ENCODE data around the gene SDR42E2. TPM values are rescaled to one million over a fixed set of nuclear protein-coding genes. Genes with fewer than 3 reads are reported as not detected.

The SDR42E2 gene
- total and polyA plus RNA-seq, 2 of the 8 experiments (the other 6 are each of a cell fraction or from before 2014, with no cell fraction given) = 0.08 TPM; not detected in 1

GRCh38 chr16:22198547-22199293, 36.4 kb downstream of the SDR42E2 start:
- Histone ChIP-seq H3K18ac (ENCODE audit: extremely low read depth, low read length) (no peak overlapping the region), H4K8ac (ENCODE audit: extremely low read depth, insufficient read depth, low read length) (no peak overlapping the region), H3K36me3 (ENCODE audit: control insufficient read depth in 2 of 4, insufficient read depth in 4 of 4, low read length in 3 of 4) (no peaks in the 10 kb centered on the region), H4K91ac (replicated peaks; ENCODE audit: insufficient read length, low read length) (no peak overlapping the region), H2BK20ac (ENCODE audit: low read length) (no peak overlapping the region), H3K27me3 (replicated peaks in 1 of 4; ENCODE audit: control insufficient read depth in 3 of 4, extremely low read depth in 1 of 4, insufficient read depth in 3 of 4, low read length in 3 of 4) (no peaks in the 10 kb centered on the region), H3K79me1 (ENCODE audit: low read depth, low read length) (no peaks in the 10 kb centered on the region), H3K23me2 (ENCODE audit: low read depth, low read length) (no peaks in the 10 kb centered on the region), H2BK12ac (ENCODE audit: low read depth, low read length) (no peak overlapping the region), H3K4me3 (ENCODE audit: extremely low read depth in 1 of 4, insufficient read depth in 2 of 4, low read depth in 3 of 4, low read length in 4 of 4) (no peak overlapping the region), H3K56ac (replicated peaks; ENCODE audit: insufficient read length, low read depth, low read length) (no peak overlapping the region), H4K5ac (ENCODE audit: insufficient read length, low read depth, low read length) (no peak overlapping the region), H3K27ac (ENCODE audit: low read depth, low read length) (no peak overlapping the region), H3K4me1 (replicated peaks in 1 of 4; ENCODE audit: control insufficient read depth in 3 of 4, insufficient read depth in 4 of 4, low read length in 3 of 4) (no peaks in the 10 kb centered on the region; a peak in 3 of 7 replicates), H3K4me2 (ENCODE audit: insufficient read depth in 1 of 2, low read depth in 2 of 2, low read length in 2 of 2) (no peak overlapping the region), H2BK5ac (ENCODE audit: low read depth, low read length) (no peak overlapping the region), H3K14ac (ENCODE audit: insufficient read length) (no peak overlapping the region), H2BK120ac (replicated peaks; ENCODE audit: low read depth, low read length) (no peak overlapping the region), H3K79me2 (ENCODE audit: control insufficient read depth in 1 of 2, insufficient read depth in 2 of 2, low read length in 2 of 2) (no peaks in the 10 kb centered on the region), H3K23ac (ENCODE audit: insufficient read length) (no peak overlapping the region), H3K9me3 (ENCODE audit: insufficient read depth in 2 of 2, low read depth in 1 of 2, low read length in 1 of 2) (no peaks in the 10 kb centered on the region), H3K4ac (replicated peaks; ENCODE audit: insufficient read length, low read depth, low read length) (no peak overlapping the region), H2AK5ac (ENCODE audit: low read depth, low read length) (no peak overlapping the region), H4K20me1 (replicated peaks in 1 of 2; ENCODE audit: control insufficient read depth in 1 of 2, insufficient read depth in 2 of 2, low read length in 2 of 2) (no peaks in the 10 kb centered on the region), H2AFZ (ENCODE audit: low read length) (no peak overlapping the region), H3K9ac (replicated peaks in 1 of 4; ENCODE audit: extremely low read depth in 1 of 4, low read depth in 3 of 4, low read length in 3 of 4) (no peak overlapping the region), H2BK15ac (ENCODE audit: low read length) (no peak overlapping the region)
- DNase-seq (ENCODE audit: low read depth in 1 of 2, low spot score in 2 of 2) = no peak
- CTCF ChIA-PET (ENCODE audit: partially characterized antibody) = interaction anchor here (0.5 to 1.6 kb wide), 9 partner anchors 21 to 107 kb away, joined by 3 to 9 read pairs (median 3); no protein-coding TSS in a partner anchor
- FAIRE-seq = no peak
- WGBS, 2 experiments (ENCODE audit: extremely low coverage in 1 of 2, insufficient coverage in 1 of 2, insufficient read length in 1 of 2, insufficient replicate concordance in 2 of 2, low coverage in 1 of 2, low lambda C conversion rate in 2 of 2, missing lambda C conversion rate in 1 of 2) = 88% methylated on average over 7 of the region's 7 CpGs; no CpG with 5 or more reads in 1 of the 2 experiments
- POLR2A ChIA-PET (ENCODE audit: partially characterized antibody) = interaction anchor here (0.8 kb wide), 1 partner anchor 100 kb away, joined by 3 read pairs; no protein-coding TSS in a partner anchor
- TF ChIP-seq EZH2 (IDR thresholded peaks at IDR 0.05; ENCODE audit: low read depth, low read length, severe bottlenecking) (no peak), ZNF274 (IDR thresholded peaks at IDR 0.05; ENCODE audit: borderline replicate concordance, extremely low read depth, low read length) (no peak), RAD21 (IDR thresholded peaks at IDR 0.05 in 1 of 2, conservative IDR thresholded peaks at IDR 0.05 in 1 of 2; ENCODE audit: low read depth in 2 of 2, low read length in 2 of 2) (peak; percentile 17 to 20; a peak in 2 of 4 replicates), BACH1 (IDR thresholded peaks at IDR 0.05; ENCODE audit: low read length) (no peak), CHD1 (IDR thresholded peaks at IDR 0.05; ENCODE audit: low read depth, low read length) (no peak), KDM1A (IDR thresholded peaks at IDR 0.05; ENCODE audit: borderline replicate concordance, low read length) (no peak), JUND (IDR thresholded peaks at IDR 0.05; ENCODE audit: low read length) (no peak), YY1 (IDR thresholded peaks at IDR 0.05; ENCODE audit: low read depth, low read length) (no peak), CREB1 (IDR thresholded peaks at IDR 0.05) (no peak), CTCF (IDR thresholded peaks at IDR 0.05; ENCODE audit: control extremely low read depth in 1 of 3, insufficient read depth in 1 of 3, low read depth in 1 of 3, low read length in 3 of 3) (peak in 2 of 3 experiments; percentile 2 to 9; a peak in 1 of 4 replicates)
